ENCODE results near the gene GABRB2. TPM values are rescaled to one million over a fixed set of nuclear protein-coding genes. Genes with fewer than 3 reads are reported as not detected.

GABRB2 gene
- total and polyA plus RNA-seq, 5 experiments from 2014 or later = not detected

- DNase-seq = no peak
- Mint-ChIP-seq H3K4me1 (no peaks in the 10 kb centered on the region), H3K27me3 (no peaks in the 10 kb centered on the region), H3K36me3 (no peaks in the 10 kb centered on the region), H3K4me3 (no peak overlapping the region), H3K27ac (no peak overlapping the region), H3K9me3 (peaks cover 0 to 12% (median 0%) of the 10 kb centered on the region in 9 donors)
- ATAC-seq = no peak
- POLR2A ChIA-PET = no interaction called here
These were observed 173.7 kb downstream of the GABRB2 start for GRCh38 chr5:161372682-161373344.

- Mint-ChIP-seq H3K27ac (no peak overlapping the region), H3K36me3 (no peaks in the 10 kb centered on the region), H3K4me3 (no peak overlapping the region), H3K9me3 (peaks cover 0 to 12% (median 0%) of the 10 kb centered on the region in 9 donors), H3K4me1 (no peaks in the 10 kb centered on the region), H3K27me3 (no peaks in the 10 kb centered on the region)
- POLR2A ChIA-PET = no interaction called here
- DNase-seq (no peak), ATAC-seq (no peak)
These were observed 177.5 kb downstream of the GABRB2 start for GRCh38 chr5:161369022-161369421.

GRCh38 chr5:161358446-161358845, 188.1 kb downstream of the GABRB2 start:
- Mint-ChIP-seq H3K4me3 (no peak overlapping the region), H3K9me3 (peaks cover 0 to 9% (median 2%) of the 10 kb centered on the region in 9 donors), H3K27me3 (no peaks in the 10 kb centered on the region), H3K36me3 (no peaks in the 10 kb centered on the region), H3K27ac (no peak overlapping the region), H3K4me1 (no peaks in the 10 kb centered on the region)
- no peak for ATAC-seq
- no peak for DNase-seq
- POLR2A ChIA-PET = no interaction called here

- H3K4me3 Mint-ChIP-seq = no peak overlapping the region
- ATAC-seq (no peak), DNase-seq (no peak)
- peaks cover 0 to 7% (median 0%) of the 10 kb centered on the region in 9 donors for H3K9me3 Mint-ChIP-seq
- POLR2A ChIA-PET = no interaction called here
- no peaks in the 10 kb centered on the region for H3K36me3 Mint-ChIP-seq
- H3K4me1 Mint-ChIP-seq = no peaks in the 10 kb centered on the region
- H3K27me3 Mint-ChIP-seq = no peaks in the 10 kb centered on the region
- no peak overlapping the region for H3K27ac Mint-ChIP-seq
These were observed 202.3 kb downstream of the GABRB2 start for GRCh38 chr5:161344234-161344633.

GRCh38 chr5:161342886-161343285, 203.6 kb downstream of the GABRB2 start:
- ATAC-seq = no peak
- H3K9me3 Mint-ChIP-seq = peaks cover 0 to 7% (median 0%) of the 10 kb centered on the region in 9 donors
- no peaks in the 10 kb centered on the region for H3K27me3 Mint-ChIP-seq
- POLR2A ChIA-PET = no interaction called here
- no peak for DNase-seq
- H3K27ac Mint-ChIP-seq = no peak overlapping the region
- no peak overlapping the region for H3K4me3 Mint-ChIP-seq
- H3K36me3 Mint-ChIP-seq = no peaks in the 10 kb centered on the region
- no peaks in the 10 kb centered on the region for H3K4me1 Mint-ChIP-seq

GRCh38 chr5:161340012-161340411, 206.5 kb downstream of the GABRB2 start:
- Mint-ChIP-seq H3K4me3 (no peak overlapping the region), H3K9me3 (peaks cover 0 to 9% (median 0%) of the 10 kb centered on the region in 9 donors), H3K27me3 (no peaks in the 10 kb centered on the region), H3K4me1 (no peaks in the 10 kb centered on the region), H3K36me3 (no peaks in the 10 kb centered on the region), H3K27ac (no peak overlapping the region)
- POLR2A ChIA-PET = no interaction called here
- ATAC-seq (no peak), DNase-seq (no peak)

- H3K4me1 Mint-ChIP-seq = no peaks in the 10 kb centered on the region
- POLR2A ChIA-PET = no interaction called here
- no peak overlapping the region for H3K27ac Mint-ChIP-seq
- peaks cover 0 to 4% (median 0%) of the 10 kb centered on the region in 5 donors for H3K27me3 Mint-ChIP-seq
- DNase-seq (no peak), ATAC-seq (no peak)
- H3K4me3 Mint-ChIP-seq = no peak overlapping the region
- H3K36me3 Mint-ChIP-seq = no peaks in the 10 kb centered on the region
- H3K9me3 Mint-ChIP-seq = peaks cover 0 to 36% (median 2%) of the 10 kb centered on the region in 9 donors
These were observed 213.2 kb downstream of the GABRB2 start for GRCh38 chr5:161333194-161333880.

GRCh38 chr5:161332343-161332742, 214.2 kb downstream of the GABRB2 start:
- POLR2A ChIA-PET = no interaction called here
- DNase-seq = no peak
- H3K4me3 Mint-ChIP-seq = no peak overlapping the region
- no peaks in the 10 kb centered on the region for H3K36me3 Mint-ChIP-seq
- no peak overlapping the region for H3K27ac Mint-ChIP-seq
- H3K9me3 Mint-ChIP-seq = peaks cover 0 to 33% (median 2%) of the 10 kb centered on the region in 9 donors
- no peak for ATAC-seq
- H3K27me3 Mint-ChIP-seq = peaks cover 0 to 4% (median 0%) of the 10 kb centered on the region in 5 donors
- H3K4me1 Mint-ChIP-seq = no peaks in the 10 kb centered on the region

GRCh38 chr5:161314033-161314432, 232.5 kb downstream of the GABRB2 start:
- Mint-ChIP-seq H3K27ac (no peak overlapping the region), H3K4me3 (no peak overlapping the region), H3K9me3 (peaks cover 0 to 16% (median 2%) of the 10 kb centered on the region in 9 donors), H3K36me3 (no peaks in the 10 kb centered on the region), H3K4me1 (no peaks in the 10 kb centered on the region), H3K27me3 (no peaks in the 10 kb centered on the region)
- POLR2A ChIA-PET = no interaction called here
- ATAC-seq (no peak), DNase-seq (no peak)

- H3K27ac Mint-ChIP-seq = no peak overlapping the region
- no peaks in the 10 kb centered on the region for H3K4me1 Mint-ChIP-seq
- H3K27me3 Mint-ChIP-seq = no peaks in the 10 kb centered on the region
- ATAC-seq (no peak), DNase-seq (no peak)
- H3K36me3 Mint-ChIP-seq = no peaks in the 10 kb centered on the region
- no peak overlapping the region for H3K4me3 Mint-ChIP-seq
- H3K9me3 Mint-ChIP-seq = peaks cover 0 to 20% (median 8%) of the 10 kb centered on the region in 9 donors
- POLR2A ChIA-PET = no interaction called here
These were observed 233.6 kb downstream of the GABRB2 start for GRCh38 chr5:161312882-161313281.

- DNase-seq (no peak), ATAC-seq (no peak)
- no peaks in the 10 kb centered on the region for H3K4me1 Mint-ChIP-seq
- H3K36me3 Mint-ChIP-seq = no peaks in the 10 kb centered on the region
- no peak overlapping the region for H3K4me3 Mint-ChIP-seq
- H3K27me3 Mint-ChIP-seq = no peaks in the 10 kb centered on the region
- POLR2A ChIA-PET = no interaction called here
- H3K9me3 Mint-ChIP-seq = peaks cover 0 to 18% (median 8%) of the 10 kb centered on the region in 9 donors
- no peak overlapping the region for H3K27ac Mint-ChIP-seq
These were observed 234.6 kb downstream of the GABRB2 start for GRCh38 chr5:161311965-161312364.

- DNase-seq = no peak
- Mint-ChIP-seq H3K27me3 (no peaks in the 10 kb centered on the region), H3K4me3 (no peak overlapping the region), H3K4me1 (no peaks in the 10 kb centered on the region), H3K36me3 (no peaks in the 10 kb centered on the region), H3K27ac (no peak overlapping the region), H3K9me3 (peaks cover 0 to 18% (median 8%) of the 10 kb centered on the region in 9 donors)
- POLR2A ChIA-PET = no interaction called here
- no peak for ATAC-seq
These were observed 235.3 kb downstream of the GABRB2 start for GRCh38 chr5:161311146-161311708.

GRCh38 chr5:161306351-161306995, 240.1 kb downstream of the GABRB2 start:
- no peak for ATAC-seq
- Mint-ChIP-seq H3K27me3 (no peaks in the 10 kb centered on the region), H3K4me3 (no peak overlapping the region), H3K4me1 (no peaks in the 10 kb centered on the region), H3K36me3 (no peaks in the 10 kb centered on the region), H3K27ac (no peak overlapping the region), H3K9me3 (peaks cover 4 to 14% (median 8%) of the 10 kb centered on the region in 9 donors)
- POLR2A ChIA-PET = no interaction called here
- DNase-seq = no peak

All from naive thymus-derived CD8-positive, alpha-beta T cell (primary cell).